Measurements from ENCODE around the gene SLC23A2.

DNA sequence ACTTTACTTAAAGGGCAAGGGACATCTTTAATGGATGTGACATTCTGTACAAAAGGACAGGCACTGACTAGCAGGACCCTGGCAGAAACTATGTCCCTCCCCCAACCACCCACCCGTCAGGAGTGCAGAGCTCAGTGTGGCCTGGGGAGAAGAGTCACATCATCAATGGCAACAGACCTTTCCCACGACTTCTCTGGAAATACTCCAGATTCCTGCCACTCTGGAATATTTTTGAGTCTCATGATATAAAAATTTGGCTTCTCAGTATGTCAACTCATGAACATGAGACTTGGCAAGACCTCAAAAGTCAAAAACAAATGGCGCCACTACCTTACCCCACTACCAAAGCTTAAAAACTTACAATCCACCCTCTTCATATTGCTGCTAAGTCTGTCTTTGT, 118.3 kb downstream of the SLC23A2 start:
- TF ChIP-seq, protein P1, sequence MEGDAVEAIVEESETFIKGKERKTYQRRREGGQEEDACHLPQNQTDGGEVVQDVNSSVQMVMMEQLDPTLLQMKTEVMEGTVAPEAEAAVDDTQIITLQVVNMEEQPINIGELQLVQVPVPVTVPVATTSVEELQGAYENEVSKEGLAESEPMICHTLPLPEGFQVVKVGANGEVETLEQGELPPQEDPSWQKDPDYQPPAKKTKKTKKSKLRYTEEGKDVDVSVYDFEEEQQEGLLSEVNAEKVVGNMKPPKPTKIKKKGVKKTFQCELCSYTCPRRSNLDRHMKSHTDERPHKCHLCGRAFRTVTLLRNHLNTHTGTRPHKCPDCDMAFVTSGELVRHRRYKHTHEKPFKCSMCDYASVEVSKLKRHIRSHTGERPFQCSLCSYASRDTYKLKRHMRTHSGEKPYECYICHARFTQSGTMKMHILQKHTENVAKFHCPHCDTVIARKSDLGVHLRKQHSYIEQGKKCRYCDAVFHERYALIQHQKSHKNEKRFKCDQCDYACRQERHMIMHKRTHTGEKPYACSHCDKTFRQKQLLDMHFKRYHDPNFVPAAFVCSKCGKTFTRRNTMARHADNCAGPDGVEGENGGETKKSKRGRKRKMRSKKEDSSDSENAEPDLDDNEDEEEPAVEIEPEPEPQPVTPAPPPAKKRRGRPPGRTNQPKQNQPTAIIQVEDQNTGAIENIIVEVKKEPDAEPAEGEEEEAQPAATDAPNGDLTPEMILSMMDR (IDR thresholded peaks at IDR 0.05; ENCODE audit: low read depth, low read length, poor library complexity, severe bottlenecking) = no peak
- TF ChIP-seq EZH2phosphoT487 (IDR thresholded peaks at IDR 0.05; ENCODE audit: borderline replicate concordance, low read length) = no peak
